ENCODE data around the gene AGER. TPM values are rescaled to one million over a fixed set of nuclear protein-coding genes. Genes with fewer than 3 reads are reported as not detected.

Gene AGER
- total and polyA plus RNA-seq, 2 experiments from 2014 or later, result 4.8 to 13.5 TPM

DNA sequence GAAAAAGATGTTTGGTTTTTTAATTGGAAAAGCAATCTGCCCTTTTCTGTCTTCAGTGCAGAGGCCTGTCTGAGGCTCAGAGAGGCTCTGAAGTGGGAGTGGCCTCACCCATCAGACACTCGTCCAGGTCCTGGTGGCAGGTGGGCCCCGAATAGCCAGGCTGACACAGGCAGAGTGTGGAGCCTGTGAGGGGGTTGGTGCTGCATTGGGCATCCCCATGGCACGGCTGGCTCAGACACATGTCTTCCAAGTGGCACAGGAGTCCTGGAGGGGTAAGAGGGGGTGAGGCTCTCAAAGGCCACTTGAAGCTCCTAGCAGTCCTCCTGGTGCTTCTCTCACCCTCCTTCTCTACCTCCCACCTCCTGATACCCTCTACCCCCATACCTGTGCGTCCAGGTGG is 36.0 kb upstream of the AGER start:
- TF ChIP-seq, protein P1, sequence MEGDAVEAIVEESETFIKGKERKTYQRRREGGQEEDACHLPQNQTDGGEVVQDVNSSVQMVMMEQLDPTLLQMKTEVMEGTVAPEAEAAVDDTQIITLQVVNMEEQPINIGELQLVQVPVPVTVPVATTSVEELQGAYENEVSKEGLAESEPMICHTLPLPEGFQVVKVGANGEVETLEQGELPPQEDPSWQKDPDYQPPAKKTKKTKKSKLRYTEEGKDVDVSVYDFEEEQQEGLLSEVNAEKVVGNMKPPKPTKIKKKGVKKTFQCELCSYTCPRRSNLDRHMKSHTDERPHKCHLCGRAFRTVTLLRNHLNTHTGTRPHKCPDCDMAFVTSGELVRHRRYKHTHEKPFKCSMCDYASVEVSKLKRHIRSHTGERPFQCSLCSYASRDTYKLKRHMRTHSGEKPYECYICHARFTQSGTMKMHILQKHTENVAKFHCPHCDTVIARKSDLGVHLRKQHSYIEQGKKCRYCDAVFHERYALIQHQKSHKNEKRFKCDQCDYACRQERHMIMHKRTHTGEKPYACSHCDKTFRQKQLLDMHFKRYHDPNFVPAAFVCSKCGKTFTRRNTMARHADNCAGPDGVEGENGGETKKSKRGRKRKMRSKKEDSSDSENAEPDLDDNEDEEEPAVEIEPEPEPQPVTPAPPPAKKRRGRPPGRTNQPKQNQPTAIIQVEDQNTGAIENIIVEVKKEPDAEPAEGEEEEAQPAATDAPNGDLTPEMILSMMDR (IDR thresholded peaks at IDR 0.05; ENCODE audit: low read depth, low read length), result no peak
- Histone ChIP-seq H3K36me3 (no peaks in the 10 kb centered on the region), H3K4me3 (no peak overlapping the region), H3K9me3 (ENCODE audit: low read depth) (no peaks in the 10 kb centered on the region), H3K27me3 (no peaks in the 10 kb centered on the region), H3K27ac (no peak overlapping the region), H3K4me1 (ENCODE audit: low read depth) (no peaks in the 10 kb centered on the region)
- no peak for DNase-seq (ENCODE audit: low read depth in 1 of 2, low spot score in 1 of 2)

DNA sequence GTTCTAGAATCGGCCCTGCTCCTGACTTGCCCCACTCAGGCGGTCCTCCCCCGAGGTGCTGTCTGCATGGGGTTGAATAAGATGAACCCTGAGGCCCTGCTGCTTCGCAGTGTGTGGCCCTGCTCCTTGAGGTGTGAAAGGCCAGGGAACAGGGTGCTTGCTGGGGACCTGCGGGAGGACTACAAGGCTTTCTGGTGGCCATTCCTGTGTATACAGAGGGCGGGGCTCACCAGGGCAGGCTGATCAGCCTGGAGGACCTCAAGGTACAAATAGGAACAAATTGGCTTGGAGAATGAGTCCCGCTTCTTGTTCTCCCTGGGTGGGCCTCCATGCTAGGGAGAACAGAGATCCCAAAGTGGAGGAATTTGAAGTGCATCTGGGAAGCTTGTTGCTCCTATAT is 34.1 kb upstream of the AGER start:
- no peak for DNase-seq (ENCODE audit: low read depth in 1 of 2, low spot score in 1 of 2)
- H3K4me1 ChIP-seq (ENCODE audit: low read depth), result no peaks in the 10 kb centered on the region

GRCh38 chr6:32216998-32217397 is 32.9 kb upstream of the AGER start:
- no peaks in the 10 kb centered on the region for H3K27me3 ChIP-seq
- no peaks in the 10 kb centered on the region for H3K36me3 ChIP-seq
- no peak overlapping the region for H3K27ac ChIP-seq
- no peak for DNase-seq (ENCODE audit: low read depth in 1 of 2, low spot score in 1 of 2)
- H3K4me3 ChIP-seq, result no peak overlapping the region
- no peaks in the 10 kb centered on the region for H3K4me1 ChIP-seq (ENCODE audit: low read depth)
- no peaks in the 10 kb centered on the region for H3K9me3 ChIP-seq (ENCODE audit: low read depth)
- TF ChIP-seq, protein P1 (IDR thresholded peaks at IDR 0.05; ENCODE audit: low read depth, low read length), result no peak

More for the DNA sequence above, 34.1 kb upstream of the AGER start:
- Histone ChIP-seq H3K27me3 (no peaks in the 10 kb centered on the region), H3K9me3 (ENCODE audit: low read depth) (no peaks in the 10 kb centered on the region), H3K36me3 (no peaks in the 10 kb centered on the region), H3K27ac (no peak overlapping the region), H3K4me3 (no peak overlapping the region)
- TF ChIP-seq, protein P1 (IDR thresholded peaks at IDR 0.05; ENCODE audit: low read depth, low read length), result no peak

DNA sequence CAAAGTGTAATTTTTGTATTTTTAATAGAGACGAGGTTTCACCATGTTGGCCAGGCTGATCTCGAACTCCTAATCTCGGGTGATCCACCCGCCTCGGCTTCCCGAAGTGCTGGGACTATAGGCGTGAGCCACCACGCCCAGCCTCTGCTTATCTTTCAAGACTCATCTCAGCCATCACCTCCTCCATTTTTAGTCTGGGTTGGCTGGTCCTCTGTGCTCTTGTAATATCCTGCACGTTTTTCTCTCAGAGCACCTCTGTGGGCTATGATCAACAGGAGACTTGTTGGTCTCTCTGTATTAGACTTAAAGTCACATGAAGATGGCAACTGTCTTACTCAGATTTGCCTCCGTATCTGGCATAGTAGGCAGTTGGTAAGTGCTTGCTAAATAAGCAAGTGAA is 32.2 kb upstream of the AGER start:
- no peaks in the 10 kb centered on the region for H3K27me3 ChIP-seq
- H3K27ac ChIP-seq, result no peak overlapping the region
- TF ChIP-seq, protein P1 (IDR thresholded peaks at IDR 0.05; ENCODE audit: low read depth, low read length), result no peak
- H3K4me1 ChIP-seq (ENCODE audit: low read depth), result no peaks in the 10 kb centered on the region
- no peaks in the 10 kb centered on the region for H3K36me3 ChIP-seq
- no peak overlapping the region for H3K4me3 ChIP-seq
- no peak for DNase-seq (ENCODE audit: low read depth in 1 of 2, low spot score in 1 of 2)
- H3K9me3 ChIP-seq (ENCODE audit: low read depth), result no peaks in the 10 kb centered on the region

- H3K4me3 ChIP-seq, result no peak overlapping the region
- no peaks in the 10 kb centered on the region for H3K9me3 ChIP-seq (ENCODE audit: low read depth)
- no peaks in the 10 kb centered on the region for H3K36me3 ChIP-seq
- no peak for DNase-seq (ENCODE audit: low read depth in 1 of 2, low spot score in 1 of 2)
- H3K27me3 ChIP-seq, result no peaks in the 10 kb centered on the region
- TF ChIP-seq, protein P1 (IDR thresholded peaks at IDR 0.05; ENCODE audit: low read depth, low read length), result no peak
- H3K27ac ChIP-seq, result no peak overlapping the region
- no peaks in the 10 kb centered on the region for H3K4me1 ChIP-seq (ENCODE audit: low read depth)
Measured at GRCh38 chr6:32215617-32216016, 31.6 kb upstream of the AGER start.

DNA sequence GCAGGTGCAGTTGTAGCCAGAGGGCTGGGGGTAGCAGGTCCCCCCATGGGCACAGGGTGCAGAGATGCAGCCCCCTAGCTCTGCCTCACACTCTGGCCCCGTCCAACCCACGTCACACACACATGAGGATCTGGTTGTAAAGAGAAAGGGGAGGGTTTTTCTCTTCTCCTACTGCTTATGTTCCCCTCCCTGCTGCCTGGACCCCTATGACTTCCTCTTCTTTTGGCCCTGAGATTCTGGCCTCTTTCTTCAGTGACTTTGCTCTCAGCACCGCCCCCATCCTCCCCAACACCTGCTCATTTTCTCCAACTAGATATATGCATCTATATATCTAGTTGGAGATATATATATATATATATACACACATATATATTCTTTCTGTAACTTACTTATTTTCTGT is 30.1 kb upstream of the AGER start:
- TF ChIP-seq, protein P1 (IDR thresholded peaks at IDR 0.05; ENCODE audit: low read depth, low read length), result no peak
- H3K36me3 ChIP-seq, result no peaks in the 10 kb centered on the region
- no peaks in the 10 kb centered on the region for H3K27me3 ChIP-seq
- H3K27ac ChIP-seq, result no peak overlapping the region
- H3K4me1 ChIP-seq (ENCODE audit: low read depth), result no peaks in the 10 kb centered on the region
- no peaks in the 10 kb centered on the region for H3K9me3 ChIP-seq (ENCODE audit: low read depth)
- DNase-seq (ENCODE audit: low read depth in 1 of 2, low spot score in 1 of 2), result no peak
- H3K4me3 ChIP-seq, result no peak overlapping the region

Data from cardiac muscle cell (in vitro differentiated cells and primary cell).